GM12872 (cell line): ENCODE results near the gene EHMT2.

Experiments
- CTCF ChIP-seq: IDR thresholded peaks from 3 replicates; pipeline ENCODE4 v1.5.1; 2011; ENCODE audit warnings: low read depth, mild to moderate bottlenecking, low read length, moderate library complexity; ENCODE audit not compliant: insufficient read depth

Gene EHMT2

GRCh38 chr6:31870385-31870921, 27.0 kb downstream of the EHMT2 start:
- no peak for TF ChIP-seq CTCF

GRCh38 chr6:31869343-31869742, 28.2 kb downstream of the EHMT2 start:
- TF ChIP-seq CTCF: no peak

- no peak for TF ChIP-seq CTCF
Measured at GRCh38 chr6:31865205-31866118, 32.0 kb downstream of the EHMT2 start.

- no peak for TF ChIP-seq CTCF
Measured at GRCh38 chr6:31864818-31865204, 32.7 kb downstream of the EHMT2 start.

GRCh38 chr6:31862344-31863235, 34.9 kb downstream of the EHMT2 start, which contains the start of gene NEU1:
Gene NEU1 (minus strand): TSS chr6:31862821. CDS start chr6:31862776, 45 bp downstream.
- TF ChIP-seq CTCF: no peak

- TF ChIP-seq CTCF: no peak
Measured at GRCh38 chr6:31861919-31862343, 35.6 kb downstream of the EHMT2 start.

GRCh38 chr6:31861150-31861549, 36.3 kb downstream of the EHMT2 start:
- TF ChIP-seq CTCF: no peak
